Mucosa of descending colon (tissue), 3 donors: ENCODE results near the gene PDZRN3. TPM values are rescaled to one million over a fixed set of nuclear protein-coding genes. Genes with fewer than 3 reads are reported as not detected.

Experiments used
- ATAC-seq: fragments of 200-7000 bp; cut with Tn5 transposase; one replicate; pipeline ENCODE4 v1.9.1; 2020; ENCODE audit warnings: mild to moderate bottlenecking, moderate library complexity
- DNase-seq, 3 donors: peaks; one replicate each; pipeline ENCODE4 v3.0.0-alpha.2; 2020
- H3K36me3 ChIP-seq: fragments of 200-600 bp; one replicate; pipeline ENCODE4 v1.8.0; 2021; ENCODE audit warnings: low read depth, mild to moderate bottlenecking
- H3K4me1 ChIP-seq: fragments of 200-600 bp; one replicate; pipeline ENCODE4 v1.8.0; 2021; ENCODE audit warnings: low read depth, mild to moderate bottlenecking
- H3K4me3 ChIP-seq: fragments of 200-600 bp; one replicate; pipeline ENCODE4 v1.8.0; 2021; ENCODE audit warnings: mild to moderate bottlenecking
- H3K9me3 ChIP-seq: fragments of 200-600 bp; one replicate; pipeline ENCODE4 v1.8.0; 2021; ENCODE audit warnings: mild to moderate bottlenecking
- intact Hi-C, 2 donors: fragments of 100-400 bp; cut with DNase I in 1 of 2; cut with micrococcal nuclease in 1 of 2; formaldehyde crosslinking; loops; one replicate each; pipeline versions ENCODE4 v1.11.0 to v1.11.1; 2022; cut with DNase I, micrococcal nuclease
- total RNA-seq, 3 donors: library from RNA; stranded (reverse); fragmentation: NEBNext Ultra II Directional in 2 of 3; extraction: Animal tissue kit (Norgen Biotek cat#: 25700) in 2 of 3; gene quantifications; one replicate each; pipeline versions ENCODE4 v1.2.1 to v1.2.4, GENCODE V29; 2021 to 2023
- TF ChIP-seq, protein P1 (sequence below): fragments of 200-600 bp; IDR thresholded peaks from one replicate; pipeline ENCODE4 v1.8.0; 2022; ENCODE audit warnings: antibody characterized with exemption, mild to moderate bottlenecking
- donor health status: DM: no; HTN: no; CAD: no; lungs with moderate emphysema.
- donor health status: DM: no; HTN: no; CAD: no.
- donor health status: DM: no; HTN: yes; CAD: no.

PDZRN3 gene
- total RNA-seq, 3 donors from 2014 or later, result 17.9 to 147 (median 18.5) TPM

DNA sequence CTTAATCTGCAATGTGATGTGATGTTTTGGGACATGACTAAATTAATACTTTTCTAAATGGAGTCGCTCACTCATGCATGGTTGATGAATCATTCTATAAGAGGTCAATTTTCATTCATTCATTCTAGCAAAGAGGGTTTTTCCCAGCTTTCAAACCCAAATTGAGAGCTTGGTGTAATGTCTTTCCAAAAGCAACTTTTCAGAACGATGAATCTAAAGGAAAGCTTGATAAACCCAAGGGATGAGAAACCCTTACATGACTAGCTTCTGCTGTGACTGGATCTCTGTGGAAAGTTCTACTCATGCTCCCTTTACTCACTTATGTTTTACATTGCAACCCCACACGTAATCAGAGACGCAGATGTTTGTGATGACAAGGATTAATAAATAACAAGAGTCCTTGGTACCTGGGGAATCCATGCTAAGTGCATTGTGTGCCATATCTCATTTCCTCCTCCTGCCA is 47.7 kb downstream of the PDZRN3 start:
- intact Hi-C loops, result no loop called here
- DNase-seq (no peak), ATAC-seq (peak; percentile 15)
- no peaks in the 10 kb centered on the region for H3K36me3 ChIP-seq
- no peak overlapping the region for H3K4me3 ChIP-seq
- TF ChIP-seq, protein P1, sequence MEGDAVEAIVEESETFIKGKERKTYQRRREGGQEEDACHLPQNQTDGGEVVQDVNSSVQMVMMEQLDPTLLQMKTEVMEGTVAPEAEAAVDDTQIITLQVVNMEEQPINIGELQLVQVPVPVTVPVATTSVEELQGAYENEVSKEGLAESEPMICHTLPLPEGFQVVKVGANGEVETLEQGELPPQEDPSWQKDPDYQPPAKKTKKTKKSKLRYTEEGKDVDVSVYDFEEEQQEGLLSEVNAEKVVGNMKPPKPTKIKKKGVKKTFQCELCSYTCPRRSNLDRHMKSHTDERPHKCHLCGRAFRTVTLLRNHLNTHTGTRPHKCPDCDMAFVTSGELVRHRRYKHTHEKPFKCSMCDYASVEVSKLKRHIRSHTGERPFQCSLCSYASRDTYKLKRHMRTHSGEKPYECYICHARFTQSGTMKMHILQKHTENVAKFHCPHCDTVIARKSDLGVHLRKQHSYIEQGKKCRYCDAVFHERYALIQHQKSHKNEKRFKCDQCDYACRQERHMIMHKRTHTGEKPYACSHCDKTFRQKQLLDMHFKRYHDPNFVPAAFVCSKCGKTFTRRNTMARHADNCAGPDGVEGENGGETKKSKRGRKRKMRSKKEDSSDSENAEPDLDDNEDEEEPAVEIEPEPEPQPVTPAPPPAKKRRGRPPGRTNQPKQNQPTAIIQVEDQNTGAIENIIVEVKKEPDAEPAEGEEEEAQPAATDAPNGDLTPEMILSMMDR, result no peak
- no peaks in the 10 kb centered on the region for H3K9me3 ChIP-seq
- H3K4me1 ChIP-seq, result peaks cover 7% of the 10 kb centered on the region

DNA sequence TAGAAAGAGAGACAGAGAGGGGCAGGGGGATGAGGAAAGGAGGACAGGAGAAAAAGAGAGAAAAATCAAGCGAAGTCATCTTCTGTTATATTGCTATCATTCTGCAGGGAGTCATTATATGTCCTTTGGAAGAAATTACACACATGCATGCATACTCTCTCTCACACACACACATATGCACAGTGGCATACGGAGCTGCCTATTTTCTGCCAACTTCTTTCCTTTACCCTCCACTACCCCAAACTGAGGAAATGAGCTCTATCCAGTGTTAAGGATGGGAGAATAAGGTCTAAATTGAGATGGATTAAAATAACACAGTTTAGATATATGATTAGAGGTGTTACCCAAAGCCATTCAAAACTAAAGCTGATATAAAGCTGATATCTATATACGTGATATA is 48.8 kb downstream of the PDZRN3 start:
- H3K36me3 ChIP-seq, result no peaks in the 10 kb centered on the region
- intact Hi-C loops, result no loop called here
- H3K4me3 ChIP-seq, result no peak overlapping the region
- ATAC-seq (no peak), DNase-seq (no peak)
- TF ChIP-seq, protein P1, result no peak
- H3K4me1 ChIP-seq, result peaks cover 7% of the 10 kb centered on the region
- no peaks in the 10 kb centered on the region for H3K9me3 ChIP-seq

DNA sequence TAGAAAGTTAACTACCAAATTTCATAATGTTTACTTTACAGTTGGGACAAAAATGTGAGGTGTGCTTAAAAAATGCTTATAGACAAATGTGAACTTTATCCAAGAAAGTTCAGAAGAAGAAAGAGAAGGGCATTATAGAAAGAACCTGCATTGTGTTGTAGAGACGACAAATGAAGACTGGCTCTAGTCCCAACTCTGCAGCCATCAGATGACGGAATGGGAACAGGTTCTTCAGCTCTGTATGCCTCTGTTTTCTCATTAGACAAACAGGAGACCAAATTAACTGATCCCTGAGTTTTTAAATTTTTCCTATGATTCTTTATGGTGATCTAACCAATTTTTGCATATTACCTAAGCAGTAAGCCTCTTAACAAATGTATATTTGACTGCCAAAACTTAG is 49.2 kb downstream of the PDZRN3 start:
- ATAC-seq (no peak), DNase-seq (no peak)
- Histone ChIP-seq H3K9me3 (no peaks in the 10 kb centered on the region), H3K36me3 (no peaks in the 10 kb centered on the region), H3K4me3 (no peak overlapping the region), H3K4me1 (peaks cover 7% of the 10 kb centered on the region)
- intact Hi-C loops, result no loop called here
- TF ChIP-seq, protein P1, result no peak

DNA sequence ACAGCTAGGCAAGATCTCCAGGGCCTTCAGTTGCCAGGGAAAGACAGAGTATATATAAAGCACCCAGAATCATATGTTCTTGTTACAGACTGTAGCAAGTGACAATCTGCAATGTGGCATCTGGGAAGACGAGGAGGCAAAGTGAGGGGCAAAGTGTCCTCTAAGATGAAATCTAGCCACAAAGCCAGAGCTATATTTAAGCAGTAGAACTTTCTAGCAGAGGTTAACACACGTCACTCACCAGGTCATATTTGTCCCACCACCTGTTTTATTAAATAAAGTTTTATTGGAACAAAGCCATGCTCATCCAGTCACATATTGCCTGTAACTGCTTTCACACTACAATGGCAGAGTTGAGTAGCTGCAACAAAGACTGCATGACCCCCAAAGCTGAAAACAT is 51.5 kb downstream of the PDZRN3 start:
- H3K9me3 ChIP-seq, result no peaks in the 10 kb centered on the region
- ATAC-seq (no peak), DNase-seq (no peak)
- peaks cover 14% of the 10 kb centered on the region for H3K4me1 ChIP-seq
- no peak overlapping the region for H3K4me3 ChIP-seq
- H3K36me3 ChIP-seq, result no peaks in the 10 kb centered on the region
- intact Hi-C loops, result no loop called here
- TF ChIP-seq, protein P1, result no peak

DNA sequence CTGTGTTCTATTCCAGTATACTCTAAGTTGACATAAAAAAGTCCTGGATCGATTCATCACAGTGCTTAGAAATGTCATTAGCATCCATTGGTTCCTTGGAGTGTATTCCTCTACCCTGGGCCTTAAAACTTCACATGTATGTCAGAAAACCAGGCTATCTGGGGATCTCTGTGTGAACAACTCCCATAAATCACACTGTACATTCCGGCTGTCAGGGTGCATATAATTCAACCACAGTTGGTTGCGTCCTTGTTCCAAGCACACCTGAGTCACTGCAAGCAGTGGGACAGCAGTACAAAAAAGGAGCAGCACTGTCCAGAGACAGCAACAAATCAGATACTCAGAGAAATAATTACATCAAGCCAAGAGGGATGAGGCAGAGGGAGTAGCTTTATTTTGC is 52.4 kb downstream of the PDZRN3 start:
- no peaks in the 10 kb centered on the region for H3K9me3 ChIP-seq
- ATAC-seq, result peak; percentile 84
- no peak overlapping the region for H3K4me3 ChIP-seq
- intact Hi-C loops, result no loop called here
- peaks cover 14% of the 10 kb centered on the region for H3K4me1 ChIP-seq
- H3K36me3 ChIP-seq, result no peaks in the 10 kb centered on the region
- peak in 1 of 3 donors; percentile 47 for DNase-seq
- TF ChIP-seq, protein P1, result no peak

DNA sequence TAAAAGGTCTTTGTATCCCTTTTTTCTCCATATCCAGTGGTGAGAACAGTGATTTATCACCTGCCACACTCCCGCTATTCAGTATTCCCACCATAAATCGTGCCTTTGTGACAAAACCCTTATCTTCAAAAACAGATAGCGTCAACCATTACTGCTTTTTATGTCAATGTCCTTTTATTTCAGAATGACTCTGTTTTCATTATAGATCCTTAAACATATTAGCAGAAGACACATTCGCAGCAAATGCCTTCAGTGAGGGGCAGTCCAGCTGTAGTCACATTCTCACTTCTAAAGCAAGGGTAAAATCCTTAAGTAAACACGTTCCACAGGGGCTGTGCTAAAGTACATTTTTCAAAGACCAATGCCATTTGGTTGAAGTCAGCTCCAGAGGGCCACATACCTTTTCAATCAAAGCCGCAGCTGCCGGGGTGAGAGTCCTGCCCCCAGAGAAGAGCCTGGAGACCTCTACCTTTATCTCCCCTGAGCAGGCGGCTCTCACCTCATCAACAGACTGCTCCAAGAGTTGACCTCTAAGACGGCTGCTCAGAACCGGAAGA is 53.4 kb downstream of the PDZRN3 start:
- DNase-seq (no peak), ATAC-seq (no peak)
- intact Hi-C loops, result no loop called here
- TF ChIP-seq, protein P1, result no peak
- Histone ChIP-seq H3K4me3 (no peak overlapping the region), H3K9me3 (no peaks in the 10 kb centered on the region), H3K36me3 (no peaks in the 10 kb centered on the region), H3K4me1 (peaks cover 14% of the 10 kb centered on the region)
